SK-N-SH (cell line): ENCODE data around the gene COL5A1. TPM values are rescaled to one million over a fixed set of nuclear protein-coding genes. Genes with fewer than 3 reads are reported as not detected.
A peak's percentile ranks its signal among the peaks of the same experiment; 100 is the strongest.

Experiments
- CTCF ChIA-PET: fragments of 300-600, 350-600 bp; formaldehyde crosslinking; extraction: SDS; loops from one replicate; lab custom pipeline; 2021; lab: Yijun Ruan, JAX
- POLR2A ChIA-PET: fragments of 350-600 bp; sonication (Branson Sonifier 250); formaldehyde crosslinking; extraction: SDS; loops from one replicate; lab custom pipeline; 2020; ENCODE audit warnings: antibody characterized with exemption, inconsistent platforms; lab: Yijun Ruan, JAX
- DNase-seq: peaks from one replicate; pipeline ENCODE4 v3.0.0; 2012
- H2AFZ ChIP-seq: fragments of 200-600 bp; sonication (generic); 2 replicates; pipeline ENCODE4 v1.8.1; 2016; ENCODE audit warnings: antibody characterized with exemption, mild to moderate bottlenecking, low read depth
- H3F3A ChIP-seq: fragments of 200-600 bp; sonication (generic); replicated peaks from 2 replicates; pipeline ENCODE3; 2016; ENCODE audit warnings: antibody characterized with exemption, mild to moderate bottlenecking; ENCODE audit not compliant: insufficient read depth
- H3K27ac ChIP-seq, 2 experiments: fragments of 200-500 bp in 1 of 2; fragments of 200-600 bp in 1 of 2; sonication (Bioruptor generic) in 1 of 2; sonication (generic), shearing (Covaris generic) in 1 of 2; 2 replicates each; pipeline versions ENCODE4 v1.5.1 to v1.6.1; 2014 to 2016; ENCODE audit warnings: low read depth in 2 of 2, inconsistent platforms in 1 of 2, low read length in 1 of 2, mild to moderate bottlenecking in 1 of 2, mixed read lengths in 1 of 2
- H3K27me3 ChIP-seq: fragments of 200-600 bp; sonication (generic), shearing (Covaris generic); 2 replicates; pipeline ENCODE4 v1.6.1; 2016; ENCODE audit warnings: mixed run types; ENCODE audit not compliant: insufficient read depth
- H3K36me3 ChIP-seq, 2 experiments: fragments of 200-500 bp in 1 of 2; fragments of 200-600 bp in 1 of 2; sonication (Bioruptor generic) in 1 of 2; sonication (generic) in 1 of 2; replicated peaks in 1 of 2; 2 replicates each; pipeline versions ENCODE3 to v1.5.1; 2014 to 2016; ENCODE audit warnings: low read length in 1 of 2, mild to moderate bottlenecking in 1 of 2; ENCODE audit not compliant: insufficient read depth in 2 of 2, control insufficient read depth in 1 of 2
- H3K4me1 ChIP-seq, 2 experiments: fragments of 200-500 bp in 1 of 2; fragments of 200-600 bp in 1 of 2; sonication (Bioruptor generic) in 1 of 2; sonication (generic), shearing (Covaris generic) in 1 of 2; 2 replicates each; pipeline versions ENCODE4 v1.5.1 to v1.6.1; 2014 to 2016; ENCODE audit warnings: low read depth in 1 of 2, low read length in 1 of 2, mixed run types in 1 of 2; ENCODE audit not compliant: insufficient read depth in 2 of 2, control insufficient read depth in 1 of 2
- H3K4me2 ChIP-seq: fragments of 200-600 bp; sonication (generic), shearing (Covaris generic); 2 replicates; pipeline ENCODE4 v1.6.1; 2017; ENCODE audit warnings: mixed run types
- H3K4me3 ChIP-seq, 2 experiments: fragments of 200-500 bp in 1 of 2; fragments of 200-600 bp in 1 of 2; sonication (Bioruptor generic) in 1 of 2; sonication (generic), shearing (Covaris generic) in 1 of 2; 2 replicates each; pipeline versions ENCODE4 v1.5.1 to v1.8.1; 2014 to 2016; ENCODE audit warnings: low read depth in 2 of 2, inconsistent platforms in 1 of 2, low read length in 1 of 2, mild to moderate bottlenecking in 1 of 2, mixed read lengths in 1 of 2, moderate library complexity in 1 of 2
- H3K79me2 ChIP-seq: fragments of 200-600 bp; sonication (generic); 2 replicates; pipeline ENCODE4 v1.8.1; 2017; ENCODE audit warnings: mild to moderate bottlenecking; ENCODE audit not compliant: insufficient read depth
- H3K9ac ChIP-seq: fragments of 200-600 bp; sonication (generic); 2 replicates; pipeline ENCODE4 v1.6.1; 2017; ENCODE audit warnings: mixed run types
- H3K9me2 ChIP-seq: fragments of 200-600 bp; sonication (generic); 2 replicates; pipeline ENCODE4 v1.6.1; 2017; ENCODE audit warnings: mixed run types
- H3K9me3 ChIP-seq: fragments of 200-600 bp; sonication (generic); 2 replicates; pipeline ENCODE4 v1.6.1; 2017; ENCODE audit warnings: mixed run types, mild to moderate bottlenecking, moderate library complexity
- H4K20me1 ChIP-seq: fragments of 200-600 bp; sonication (generic); 2 replicates; pipeline ENCODE4 v1.6.1; 2017; ENCODE audit warnings: mild to moderate bottlenecking, mixed run types; ENCODE audit not compliant: insufficient read depth
- CHD2 ChIP-seq: fragments of 150-350 bp; IDR thresholded peaks from 2 replicates; pipeline ENCODE4 v1.6.1; 2018; ENCODE audit warnings: low read length; ENCODE audit not compliant: partially characterized antibody
- CTCF ChIP-seq: fragments of 200-600 bp; sonication (generic); IDR thresholded peaks from 2 replicates; pipeline ENCODE4 v1.6.1; 2017; ENCODE audit warnings: antibody characterized with exemption, mild to moderate bottlenecking, moderate library complexity
- ELF1 ChIP-seq: IDR thresholded peaks from 2 replicates; pipeline ENCODE4 v1.4.0; 2012
- EP300 ChIP-seq, 2 experiments: IDR thresholded peaks; 2 replicates each; pipeline versions ENCODE4 v1.4.0 to v1.6.1; 2012; ENCODE audit warnings: borderline replicate concordance in 1 of 2, low read depth in 1 of 2, low read length in 1 of 2
- EZH2phosphoT487 ChIP-seq: fragments of 200-600 bp; sonication (generic); IDR thresholded peaks from 2 replicates; pipeline ENCODE4 v1.6.1; 2017; ENCODE audit warnings: low read depth, mixed run types, mild to moderate bottlenecking, antibody characterized with exemption, moderate library complexity, borderline replicate concordance
- FOXJ3 ChIP-seq: sonication (generic); formaldehyde crosslinking; IDR thresholded peaks from 2 replicates; pipeline ENCODE4 v1.5.1; 2020; ENCODE audit warnings: mild to moderate bottlenecking, missing genetic modification reagents
- GABPA ChIP-seq: IDR thresholded peaks from 2 replicates; pipeline ENCODE4 v1.4.0; 2012; ENCODE audit warnings: low read depth, mild to moderate bottlenecking
- GATA2 ChIP-seq: sonication (generic); formaldehyde crosslinking; IDR thresholded peaks from 2 replicates; pipeline ENCODE4 v1.5.0; 2020; ENCODE audit warnings: mild to moderate bottlenecking, missing genetic modification reagents
- MAX ChIP-seq: IDR thresholded peaks from 2 replicates; pipeline ENCODE4 v1.4.0; 2012; ENCODE audit warnings: low read depth
- MEF2A ChIP-seq: IDR thresholded peaks from 2 replicates; pipeline ENCODE4 v1.4.0; 2012; ENCODE audit warnings: low read depth, borderline replicate concordance
- RAD21 ChIP-seq: IDR thresholded peaks from 2 replicates; pipeline ENCODE4 v1.6.1; 2012; ENCODE audit warnings: mild to moderate bottlenecking, low read length
- RCOR1 ChIP-seq: fragments of 150-350 bp; IDR thresholded peaks from 2 replicates; pipeline ENCODE4 v1.6.1; 2017; ENCODE audit warnings: antibody characterized with exemption, low read length
- REST ChIP-seq: IDR thresholded peaks from 2 replicates; pipeline ENCODE4 v1.6.1; 2012; ENCODE audit warnings: mild to moderate bottlenecking, low read depth, low read length, moderate library complexity
- SIN3A ChIP-seq: IDR thresholded peaks from 2 replicates; pipeline ENCODE4 v1.6.1; 2012; ENCODE audit warnings: low read depth, mild to moderate bottlenecking, low read length, moderate library complexity, borderline replicate concordance
- TCF12 ChIP-seq: IDR thresholded peaks from 2 replicates; pipeline ENCODE4 v1.4.0; 2012
- TEAD4 ChIP-seq: IDR thresholded peaks from 2 replicates; pipeline ENCODE4 v1.4.0; 2012; ENCODE audit warnings: mild to moderate bottlenecking, borderline replicate concordance; ENCODE audit not compliant: insufficient read depth
- USF1 ChIP-seq: IDR thresholded peaks from 2 replicates; pipeline ENCODE4 v1.4.0; 2012; ENCODE audit warnings: low read depth, borderline replicate concordance
- USF2 ChIP-seq: fragments of 150-350 bp; IDR thresholded peaks from 2 replicates; pipeline ENCODE4 v1.6.1; 2017; ENCODE audit warnings: antibody characterized with exemption, low read length, low read depth, borderline replicate concordance
- WGBS: methylation state at CpG from one replicate; pipeline ENCODE4 v1.1.6; 2017; ENCODE audit warnings: low lambda C conversion rate; 5-methylcytosine and 5-hydroxymethylcytosine counted together
- polyA plus RNA-seq, 3 experiments: library from polyadenylated mRNA; depleted of rRNA; stranded (reverse); fragments of >200 nt; gene quantifications; 2 replicates each; pipeline ENCODE4 v1.2.3, GENCODE V29; 2012

The COL5A1 gene
- polyA plus RNA-seq, 1 of the 3 experiments (the other 2 are of a cell fraction) = 73.8 TPM

- DNase-seq = peak; percentile 54
- Histone ChIP-seq H2AFZ (no peak overlapping the region), H3K4me2 (peak overlapping the region; percentile 48; the same call in 1 of the 2 replicates), H3K4me1 (peaks cover 27 to 63% of the 10 kb centered on the region in 2 experiments; a peak in 3 of 4 replicates), H3K9ac (peak overlapping the region; percentile 49; the same call in 1 of the 2 replicates), H3K4me3 (no peak overlapping the region), H3K9me3 (no peaks in the 10 kb centered on the region), H3K9me2 (no peaks in the 10 kb centered on the region)
- POLR2A ChIA-PET = no interaction called here
- TF ChIP-seq FOXJ3 (no peak), MEF2A (no peak), CHD2 (no peak), SIN3A (no peak), RAD21 (no peak), GABPA (no peak), USF2 (no peak), MAX (no peak), CTCF (no peak), ELF1 (no peak), TCF12 (no peak), TEAD4 (no peak)
- TF ChIP-seq, all 33 proteins: peak for 0
- Histone ChIP-seq H3K79me2 (peaks cover 89% of the 10 kb centered on the region), H3K27ac (peak overlapping the region; percentile 76 to 91), H3F3A (peaks cover 18% of the 10 kb centered on the region), H4K20me1 (peaks cover 91% of the 10 kb centered on the region), H3K36me3 (peaks cover 28 to 32% of the 10 kb centered on the region in 2 experiments), H3K27me3 (no peaks in the 10 kb centered on the region)
- CTCF ChIA-PET = interaction anchor here (1.0 to 15.5 kb wide), 6 partner anchors 9 to 259 kb away, joined by 3 to 348 read pairs (median 16); no protein-coding TSS in a partner anchor
- WGBS = 88% methylated on average over 11 of the region's 32 CpGs
Observed at GRCh38 chr9:134707731-134708671, 66.4 kb downstream of the COL5A1 start.

- POLR2A ChIA-PET = no interaction called here
- H3K4me3 ChIP-seq = no peak overlapping the region
- H3K9me2 ChIP-seq = no peaks in the 10 kb centered on the region
- H3K36me3 ChIP-seq = peaks cover 29 to 38% of the 10 kb centered on the region in 2 experiments
- peaks cover 18% of the 10 kb centered on the region for H3F3A ChIP-seq
- DNase-seq = no peak
- 75% methylated on average over 10 of the region's 11 CpGs for WGBS
- H2AFZ ChIP-seq = no peak overlapping the region
- H3K9me3 ChIP-seq = no peaks in the 10 kb centered on the region
- peaks cover 89% of the 10 kb centered on the region for H3K79me2 ChIP-seq
- H4K20me1 ChIP-seq = peaks cover 93% of the 10 kb centered on the region
- no peak overlapping the region for H3K4me2 ChIP-seq
- peak overlapping the region in 1 of 2 experiments; percentile 91; a peak in 2 of 4 replicates for H3K27ac ChIP-seq
- no peaks in the 10 kb centered on the region for H3K27me3 ChIP-seq
- peaks cover 27 to 61% of the 10 kb centered on the region in 2 experiments; a peak in 3 of 4 replicates for H3K4me1 ChIP-seq
- no peak overlapping the region for H3K9ac ChIP-seq
- CTCF ChIA-PET = interaction anchor here (1.0 to 15.5 kb wide), 5 partner anchors 8 to 260 kb away, joined by 3 to 348 read pairs (median 22); no protein-coding TSS in a partner anchor
- TF ChIP-seq EP300 (IDR thresholded peaks at IDR 0.05; ENCODE audit: borderline replicate concordance in 1 of 2, low read depth in 1 of 2, low read length in 1 of 2) (no peak), GATA2 (CRISPR knock-in tag) (no peak), USF1 (no peak), EZH2phosphoT487 (no peak), MAX (no peak), TEAD4 (no peak), REST (no peak), RCOR1 (no peak), RAD21 (no peak)
Observed at GRCh38 chr9:134708672-134709038, 67.1 kb downstream of the COL5A1 start.
